ENCODE results near the gene CCDC158. TPM values are rescaled to one million over a fixed set of nuclear protein-coding genes. Genes with fewer than 3 reads are reported as not detected.
"Not testable (repeated sequence)": the region's sequence is repeated elsewhere in the genome, so short reads cannot be mapped to it uniquely, and the experiment has no call there.

Gene CCDC158
- total RNA-seq, 1 experiment from 2014 or later: not detected

DNA sequence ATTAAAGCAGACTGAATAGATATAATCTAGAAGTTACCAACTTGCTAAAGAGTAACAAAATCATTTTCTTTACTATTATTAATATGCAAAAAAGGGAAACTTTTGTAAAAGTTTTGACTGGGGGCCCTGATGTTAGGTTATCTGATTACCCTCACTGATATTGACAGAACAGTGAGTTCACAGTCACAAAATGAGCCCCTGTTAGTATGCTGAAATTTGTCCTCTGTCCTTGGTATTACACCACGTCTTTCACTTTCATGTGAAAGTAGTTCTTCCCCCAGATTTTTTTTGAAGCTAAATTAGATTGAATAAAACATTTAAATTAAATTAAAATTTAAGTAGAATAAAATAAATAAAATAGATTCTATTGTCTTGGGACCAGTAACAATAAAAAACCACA, 108.5 kb downstream of the CCDC158 start:
- no peak for DNase-seq (ENCODE audit: extremely low read depth, low read depth)

- DNase-seq (ENCODE audit: extremely low read depth, low read depth): no peak
Observed at GRCh38 chr4:76311896-76312331, 109.0 kb downstream of the CCDC158 start.

- DNase-seq (ENCODE audit: extremely low read depth, low read depth): no peak
Observed at GRCh38 chr4:76310683-76311082, 110.3 kb downstream of the CCDC158 start.

DNA sequence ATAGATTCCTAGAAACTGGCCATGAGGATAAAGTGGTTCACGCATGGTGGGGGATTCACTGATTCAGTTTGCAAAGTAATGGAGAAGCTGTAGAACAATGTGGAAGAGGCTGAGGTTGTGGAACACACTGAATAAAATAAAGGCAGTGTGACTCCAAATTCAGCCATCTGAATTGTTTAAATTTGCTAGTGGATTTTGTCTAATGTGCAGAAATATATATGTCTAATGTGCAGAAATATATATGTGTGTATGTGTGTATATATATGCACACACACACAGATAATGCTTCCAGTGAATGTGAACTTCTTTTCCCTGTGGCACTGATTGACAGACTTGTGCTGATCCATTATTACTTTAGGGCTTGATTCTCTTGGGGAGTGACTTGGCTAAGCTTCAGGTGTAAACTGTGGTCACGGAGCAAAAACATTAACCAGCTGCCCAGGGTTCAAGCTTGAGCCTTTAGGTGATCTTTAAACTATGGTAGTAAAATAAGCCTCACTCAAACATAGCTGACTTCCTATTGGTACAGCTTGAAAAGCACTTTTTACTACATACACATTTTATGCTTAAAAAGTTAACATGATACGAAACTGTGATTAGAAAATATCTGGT, 110.9 kb downstream of the CCDC158 start:
- DNase-seq (ENCODE audit: extremely low read depth, low read depth): no peak

DNA sequence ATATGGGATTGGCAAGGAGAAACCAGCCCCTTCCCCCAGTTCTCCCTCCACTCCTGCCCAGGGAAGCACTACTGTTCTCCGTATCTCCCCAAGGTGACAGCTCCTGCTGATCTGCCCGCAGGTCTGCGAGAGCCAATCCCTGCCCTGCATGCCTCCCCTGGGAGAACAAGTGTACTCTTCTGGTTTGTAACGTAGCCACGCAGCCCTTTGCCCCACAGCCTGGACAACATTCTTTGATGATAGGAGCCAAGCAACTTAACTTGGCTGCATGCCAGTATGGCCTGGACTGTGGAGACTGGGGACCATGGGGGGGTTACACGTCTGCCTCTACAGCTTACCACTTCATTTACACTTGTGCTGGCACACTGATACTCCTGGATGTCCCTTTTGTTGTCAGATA, 112.4 kb downstream of the CCDC158 start:
- DNase-seq (ENCODE audit: extremely low read depth, low read depth): no peak

- no peak for DNase-seq (ENCODE audit: extremely low read depth, low read depth)
Observed at GRCh38 chr4:76307660-76308014, 113.3 kb downstream of the CCDC158 start.

DNA sequence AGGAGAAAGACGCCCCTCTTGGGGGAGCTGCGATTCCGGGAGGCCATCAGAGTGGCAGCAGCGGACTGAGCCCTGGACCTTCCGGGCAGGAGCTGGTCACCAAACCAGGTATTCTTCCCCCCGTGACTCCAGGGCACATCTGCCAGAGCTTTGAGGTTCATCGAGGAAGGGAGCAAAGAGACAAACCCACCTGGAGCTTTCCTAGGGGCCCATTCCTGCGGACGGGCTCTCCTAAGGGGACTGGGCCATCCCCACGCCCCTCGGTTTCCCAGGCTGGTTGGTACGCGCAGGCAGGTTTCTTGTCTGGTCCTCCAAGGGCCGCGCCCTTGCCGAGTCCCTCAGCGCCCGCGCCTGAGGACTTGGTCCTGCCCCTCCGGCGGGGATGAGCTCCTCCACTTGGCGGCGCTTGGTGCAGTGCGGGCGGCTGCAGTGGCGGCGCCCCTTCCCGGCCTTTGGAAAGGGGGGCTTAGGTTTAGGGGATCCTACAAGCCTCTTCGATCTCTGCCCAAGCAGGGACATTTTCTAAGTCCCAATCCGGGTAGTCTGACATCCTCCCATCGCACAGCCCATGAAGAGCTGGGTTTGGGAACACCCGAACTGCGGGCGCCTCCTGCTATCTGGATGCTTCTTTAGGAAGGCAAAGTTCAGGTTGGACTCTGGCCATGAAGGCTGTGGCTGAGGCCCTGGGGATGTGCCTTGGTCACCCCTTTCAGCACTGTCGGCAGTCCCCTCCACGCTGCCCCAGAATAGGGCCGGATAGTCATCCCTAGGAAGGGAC, 113.9 kb downstream of the CCDC158 start:
- peak; percentile 26 for DNase-seq (ENCODE audit: extremely low read depth, low read depth)

DNA sequence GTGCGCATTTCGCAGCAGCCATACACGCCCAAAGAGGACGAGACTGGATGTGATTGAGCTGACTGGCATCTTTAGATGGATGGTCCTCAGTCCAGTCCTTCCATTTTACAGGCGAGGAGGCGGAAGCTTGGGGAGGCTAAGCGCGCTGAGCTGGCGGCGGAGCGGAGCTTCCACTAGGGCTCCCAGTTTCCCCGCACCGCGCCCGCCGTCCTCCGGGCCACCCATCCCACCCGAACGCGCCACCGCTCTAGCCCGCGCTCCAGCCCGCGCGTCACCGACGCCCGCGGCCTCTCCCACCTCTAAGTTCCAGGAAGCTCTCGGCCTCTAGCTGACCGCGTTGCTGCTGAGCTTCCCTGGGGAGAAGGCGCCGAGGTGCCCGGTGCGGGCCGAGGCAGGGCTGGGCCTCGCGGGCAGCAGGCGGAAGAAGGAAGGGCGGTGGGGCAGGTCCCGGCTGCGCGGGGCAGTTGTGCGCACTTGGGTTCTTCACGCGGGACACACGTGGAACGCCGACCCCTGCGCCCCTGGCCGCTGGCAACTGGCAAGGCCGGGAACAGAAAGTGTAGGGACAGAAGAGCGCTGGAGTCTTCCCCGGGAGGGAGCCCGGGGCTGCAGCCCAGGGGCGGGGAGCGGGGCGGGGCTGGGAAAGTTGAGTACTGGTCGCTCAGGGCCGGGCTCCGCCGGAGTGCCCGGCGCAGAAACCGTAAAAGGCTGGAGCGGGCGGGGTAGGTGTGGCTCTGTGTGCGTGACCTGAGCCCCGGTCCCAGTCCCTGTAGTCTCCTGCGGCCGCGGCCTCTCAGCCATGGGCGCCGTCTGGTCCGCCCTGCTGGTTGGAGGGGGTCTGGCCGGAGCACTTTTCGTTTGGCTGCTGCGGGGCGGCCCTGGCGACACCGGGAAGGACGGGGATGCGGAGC, 114.7 kb downstream of the CCDC158 start, which contains the start of gene STBD1:
STBD1 (plus strand) TSS at position 763 of the 911 bp plus-strand sequence; CDS start at position 800, 37 bp downstream.
- peak; percentile 40 for DNase-seq (ENCODE audit: extremely low read depth, low read depth)

- no peak for DNase-seq (ENCODE audit: extremely low read depth, low read depth)
Observed at GRCh38 chr4:76305033-76305687, 115.8 kb downstream of the CCDC158 start.

GRCh38 chr4:76302826-76303438, 118.0 kb downstream of the CCDC158 start:
- no peak for DNase-seq (ENCODE audit: extremely low read depth, low read depth)

DNA sequence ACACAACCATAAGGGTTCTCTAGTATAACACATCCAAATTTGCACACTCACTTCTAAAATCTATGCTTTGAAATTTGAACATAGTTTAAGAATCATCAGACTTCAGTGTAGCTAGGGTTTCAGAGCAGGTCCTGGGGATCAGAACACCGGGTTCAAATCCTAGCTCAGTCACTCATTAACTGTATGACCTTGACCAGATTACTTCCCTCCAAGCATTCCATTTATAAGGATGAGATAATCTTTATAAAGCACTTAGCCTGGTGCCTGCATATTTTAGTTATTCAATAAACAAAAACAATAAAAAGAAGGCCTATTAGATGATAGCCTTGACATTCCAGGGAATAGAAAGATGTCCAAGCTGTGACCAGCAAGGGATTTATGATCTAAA, 119.2 kb downstream of the CCDC158 start:
- no peak for DNase-seq (ENCODE audit: extremely low read depth, low read depth)

DNA sequence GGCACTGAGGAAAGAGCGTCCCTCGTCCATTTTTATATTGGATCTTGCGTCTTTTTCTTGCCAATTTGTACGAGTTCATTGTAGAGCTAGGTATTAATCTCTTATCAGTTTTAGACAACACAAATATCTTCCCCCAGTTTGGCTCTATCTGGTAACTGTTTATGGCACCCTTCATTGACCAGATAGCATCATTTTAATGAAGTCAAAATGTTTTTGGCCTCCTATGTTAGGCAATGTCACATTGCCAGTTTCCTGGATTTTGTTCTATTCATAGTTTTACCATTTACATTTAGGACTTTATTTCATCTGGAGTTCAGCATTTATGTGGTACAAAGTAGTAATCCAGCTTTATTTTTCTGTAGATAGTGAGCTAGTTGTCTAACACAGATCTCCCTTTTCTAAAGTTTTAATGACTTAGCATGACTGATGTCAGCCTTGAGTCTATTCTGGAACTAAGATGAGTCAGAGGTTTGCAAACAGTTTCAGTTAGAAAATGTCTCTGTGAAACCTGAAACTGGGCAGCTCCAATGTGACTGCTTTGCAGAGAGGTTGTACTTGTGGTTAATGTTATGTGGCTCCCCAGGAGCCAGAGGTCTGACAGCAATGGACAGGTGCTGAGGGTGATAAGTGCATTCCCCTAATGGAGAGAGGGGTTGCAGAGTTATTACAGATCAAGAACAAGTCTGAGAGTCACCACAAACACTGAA, 119.7 kb downstream of the CCDC158 start:
- DNase-seq (ENCODE audit: extremely low read depth, low read depth): peak; percentile 25

DNA sequence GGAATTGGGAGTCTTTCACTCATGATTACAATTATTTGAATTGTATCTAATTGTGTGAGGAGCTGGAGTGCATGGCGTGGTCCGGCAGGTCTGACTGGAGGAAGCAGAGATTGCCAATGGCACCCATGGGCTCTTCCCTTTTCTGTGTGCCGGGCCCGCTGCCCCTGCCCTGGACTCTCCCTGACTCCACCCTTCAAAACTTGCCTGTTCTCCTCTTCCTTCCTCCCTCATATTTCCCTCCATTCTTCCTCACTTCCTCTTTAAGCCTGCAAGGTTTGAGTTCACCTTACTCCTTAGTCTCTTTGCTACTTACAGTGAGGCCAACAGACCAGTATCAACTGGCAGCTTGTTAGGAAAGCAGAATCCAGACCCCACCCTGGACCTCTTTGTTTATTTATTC, 120.9 kb downstream of the CCDC158 start:
- DNase-seq (ENCODE audit: extremely low read depth, low read depth): no peak

GRCh38 chr4:76298227-76298626, 122.7 kb downstream of the CCDC158 start:
- DNase-seq (ENCODE audit: extremely low read depth, low read depth): no peak

DNA sequence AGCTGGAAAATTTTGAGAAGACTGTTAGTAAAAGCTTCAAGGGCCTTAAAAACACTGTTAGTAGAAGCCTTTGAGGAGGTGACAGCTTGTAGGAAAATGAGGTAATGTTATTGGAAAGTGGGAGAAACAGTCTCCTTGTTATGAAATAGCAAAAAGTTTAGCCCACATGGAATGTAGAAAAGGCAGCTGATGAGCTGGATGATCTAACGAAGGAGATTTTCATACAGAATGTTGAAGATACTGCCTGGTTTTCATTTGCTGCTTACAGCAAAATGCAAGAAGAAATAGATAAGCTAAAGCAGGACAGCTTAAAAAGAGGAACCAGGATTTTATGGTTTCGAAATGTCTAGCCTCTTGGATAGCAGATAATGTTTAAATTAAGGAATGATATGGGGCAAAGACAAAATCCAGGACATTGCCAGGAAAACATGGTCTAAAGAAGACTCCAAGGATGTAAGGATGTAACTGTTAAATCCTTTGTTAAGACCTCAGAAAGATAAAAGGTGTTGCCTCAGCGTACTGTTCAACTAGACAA, 124.6 kb downstream of the CCDC158 start:
- no peak for DNase-seq (ENCODE audit: extremely low read depth, low read depth)

- DNase-seq (ENCODE audit: extremely low read depth, low read depth): no peak
Observed at GRCh38 chr4:76293772-76294171, 127.2 kb downstream of the CCDC158 start.

DNA sequence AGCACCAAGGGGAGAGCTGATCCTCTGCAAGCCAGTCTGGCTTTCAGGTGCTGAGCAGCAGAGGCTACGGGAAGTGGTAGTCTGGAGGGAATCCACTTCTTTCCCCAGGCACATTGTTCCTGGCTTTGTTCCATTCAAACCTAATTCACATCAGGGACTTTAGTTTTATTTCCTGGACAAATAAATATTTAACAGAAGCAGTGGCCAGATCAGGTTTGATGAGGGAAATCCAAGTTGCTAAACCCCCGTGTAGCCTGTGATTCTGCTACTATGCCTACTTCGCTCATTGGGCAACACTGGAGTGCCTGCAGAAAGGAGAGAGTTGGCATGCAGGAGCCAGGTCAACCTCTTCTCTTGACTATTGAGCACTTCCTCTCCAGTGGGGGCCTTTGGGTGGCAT, 128.2 kb downstream of the CCDC158 start:
- no peak for DNase-seq (ENCODE audit: extremely low read depth, low read depth)

DNA sequence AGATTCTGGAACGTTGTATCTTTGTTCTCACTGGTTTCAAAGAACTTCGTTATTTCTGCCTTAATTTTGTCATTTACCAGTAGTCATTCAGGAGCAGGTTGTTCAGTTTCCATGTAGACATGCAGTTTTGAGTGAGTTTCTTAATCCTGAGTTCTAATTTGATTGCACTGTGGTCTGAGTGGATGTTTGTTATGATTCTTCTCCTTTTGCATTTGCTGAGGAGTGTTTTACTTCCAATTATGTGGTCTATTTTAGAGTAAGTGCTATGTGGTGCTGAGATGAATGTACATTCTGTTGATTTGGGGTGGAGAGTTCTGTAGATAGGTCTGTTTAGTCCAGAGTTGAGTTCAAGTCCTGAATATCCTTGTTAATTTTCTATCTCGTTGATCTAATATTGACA, 133.1 kb downstream of the CCDC158 start:
- not testable (repeated sequence) for DNase-seq (ENCODE audit: extremely low read depth, low read depth)

GRCh38 chr4:76283900-76284299, 137.0 kb downstream of the CCDC158 start:
- no peak for DNase-seq (ENCODE audit: extremely low read depth, low read depth)

Measured in NCI-H460 (cell line).